ENCODE data around the gene FOSL1. TPM values are rescaled to one million over a fixed set of nuclear protein-coding genes. Genes with fewer than 3 reads are reported as not detected.

The FOSL1 gene
- total RNA-seq, 1 experiment from 2014 or later: 125 TPM

- BruUV-seq (replicated peaks): no TSS peak
- ATAC-seq (no peak), DNase-seq (ENCODE audit: low read depth, low spot score) (no peak)
- Histone ChIP-seq H4K20me1 (ENCODE audit: insufficient read depth) (peaks cover 31% of the 10 kb centered on the region; the same call in 1 of the 2 replicates), H3K9ac (ENCODE audit: low read length) (peak overlapping the region; percentile 99), H3K4me2 (ENCODE audit: low read length) (peak overlapping the region; percentile 71), H3K9me3 (ENCODE audit: control insufficient read depth in 1 of 2, insufficient read depth in 1 of 2, low read depth in 1 of 2, low read length in 2 of 2) (no peaks in the 10 kb centered on the region), H3K9me2 (ENCODE audit: insufficient read depth) (no peaks in the 10 kb centered on the region), H3K27ac (ENCODE audit: low read depth, low read length) (peak overlapping the region; percentile 99), H3K4me1 (ENCODE audit: control insufficient read depth in 1 of 2, insufficient read depth in 2 of 2, low read length in 2 of 2) (peaks cover 26 to 79% of the 10 kb centered on the region in 2 experiments), H3K27me3 (ENCODE audit: insufficient read depth, low read length) (no peaks in the 10 kb centered on the region), H3K36me3 (ENCODE audit: control insufficient read depth in 1 of 2, insufficient read depth in 2 of 2, low read length in 2 of 2) (peaks cover 10 to 52% of the 10 kb centered on the region in 2 experiments; a peak in 3 of 4 replicates), H3K79me2 (ENCODE audit: insufficient read depth, low read length) (peaks cover 86% of the 10 kb centered on the region), H2AFZ (ENCODE audit: low read depth, low read length, poor library complexity, severe bottlenecking) (no peak overlapping the region), H3K4me3 (replicated peaks in 1 of 2; ENCODE audit: low read depth in 1 of 2, low read length in 2 of 2) (peak overlapping the region in 1 of 2 experiments; percentile 90; a peak in 1 of 4 replicates)
- TF ChIP-seq POLR2AphosphoS5 (IDR thresholded peaks at IDR 0.05; ENCODE audit: low read depth, low read length) (peak; percentile 11; the same call in 1 of the 2 replicates), ATF3 (IDR thresholded peaks at IDR 0.05) (no peak)
- ChIA-PET CTCF (interaction anchor here (1.0 kb wide), 1 partner anchor 9 kb away, joined by 3 read pairs; the partner anchor contains the start of gene FIBP), RAD21 (ENCODE audit: low non-redundant PET in 1 of 2, low total read pairs in 2 of 2, uncharacterized antibody in 2 of 2, unreplicated experiment in 2 of 2) (no interaction called here), POLR2A (interaction anchor here (1.4 to 10.9 kb wide), 4 partner anchors 7 to 18 kb away, joined by 4 to 124 read pairs (median 15); partner anchors contain the start of genes CCDC85B and FIBP)
- intact Hi-C loops (cut with micrococcal nuclease): no loop called here
Measured at GRCh38 chr11:65897020-65897471, 3.1 kb downstream of the FOSL1 start.

GRCh38 chr11:65896034-65896999, 3.9 kb downstream of the FOSL1 start:
- no peaks in the 10 kb centered on the region for H3K9me3 ChIP-seq (ENCODE audit: control insufficient read depth in 1 of 2, insufficient read depth in 1 of 2, low read depth in 1 of 2, low read length in 2 of 2)
- no peaks in the 10 kb centered on the region for H3K9me2 ChIP-seq (ENCODE audit: insufficient read depth)
- peaks cover 10 to 52% of the 10 kb centered on the region in 2 experiments; a peak in 3 of 4 replicates for H3K36me3 ChIP-seq (ENCODE audit: control insufficient read depth in 1 of 2, insufficient read depth in 2 of 2, low read length in 2 of 2)
- no TSS peak for BruUV-seq (replicated peaks)
- ChIA-PET CTCF (interaction anchor here (1.0 kb wide), 1 partner anchor 8 kb away, joined by 3 read pairs; the partner anchor contains the start of gene FIBP), POLR2A (interaction anchor here (1.4 to 3.6 kb wide), 5 partner anchors 10 to 22 kb away, joined by 4 to 24 read pairs (median 6); no protein-coding TSS in a partner anchor), RAD21 (ENCODE audit: low non-redundant PET in 1 of 2, low total read pairs in 2 of 2, uncharacterized antibody in 2 of 2, unreplicated experiment in 2 of 2) (no interaction called here)
- H3K4me1 ChIP-seq (ENCODE audit: control insufficient read depth in 1 of 2, insufficient read depth in 2 of 2, low read length in 2 of 2): peaks cover 22 to 79% of the 10 kb centered on the region in 2 experiments
- H3K27me3 ChIP-seq (ENCODE audit: insufficient read depth, low read length): no peaks in the 10 kb centered on the region
- DNase-seq (ENCODE audit: low read depth, low spot score): no peak
- ATAC-seq: no peak
- H4K20me1 ChIP-seq (ENCODE audit: insufficient read depth): peaks cover 31% of the 10 kb centered on the region; the same call in 1 of the 2 replicates
- H3K79me2 ChIP-seq (ENCODE audit: insufficient read depth, low read length): peaks cover 90% of the 10 kb centered on the region
- peak overlapping the region in 1 of 2 experiments; percentile 11; a peak in 1 of 4 replicates for H3K4me3 ChIP-seq (replicated peaks in 1 of 2; ENCODE audit: low read depth in 1 of 2, low read length in 2 of 2)
- H3K9ac ChIP-seq (ENCODE audit: low read length): peak overlapping the region; percentile 99
- intact Hi-C loops (cut with micrococcal nuclease): no loop called here
- H3K27ac ChIP-seq (ENCODE audit: low read depth, low read length): peak overlapping the region; percentile 99
- peak overlapping the region; percentile 71 for H3K4me2 ChIP-seq (ENCODE audit: low read length)
- H2AFZ ChIP-seq (ENCODE audit: low read depth, low read length, poor library complexity, severe bottlenecking): no peak overlapping the region
- TF ChIP-seq ZBTB33 (IDR thresholded peaks at IDR 0.05; ENCODE audit: extremely low read depth, insufficient replicate concordance, low read length) (no peak), REST (IDR thresholded peaks at IDR 0.05; ENCODE audit: low read depth) (no peak), EZH2phosphoT487 (IDR thresholded peaks at IDR 0.05; ENCODE audit: borderline replicate concordance) (no peak), ZFX (IDR thresholded peaks at IDR 0.05) (no peak), SRF (IDR thresholded peaks at IDR 0.05; ENCODE audit: low read depth) (no peak), ZNF274 (IDR thresholded peaks at IDR 0.05; ENCODE audit: low read depth, low read length) (no peak)
